Calu3 (cell line): ENCODE results near the gene NCKAP5. TPM values are rescaled to one million over a fixed set of nuclear protein-coding genes. Genes with fewer than 3 reads are reported as not detected.

Source experiments
- BruUV-seq: library from RNA; stranded (reverse); fragments of 400-500 nt; replicated peaks from 2 replicates; lab custom pipeline; 2021; lab: Mats Ljungman, UMichigan
- CTCF ChIA-PET: fragments of 300-600 bp; sonication (Branson Sonifier 250); formaldehyde crosslinking; loops from one replicate; lab custom pipeline; 2022; ENCODE audit warnings: antibody characterized with exemption; lab: Charles Lee
- DNase-seq: peaks from one replicate; pipeline ENCODE4 v3.0.0; 2022
- H3K27ac Mint-ChIP-seq: one replicate; pipeline ENCODE4 v1.8.0; 2022; ENCODE audit warnings: mixed read lengths; ENCODE audit not compliant: unreplicated experiment
- H3K27me3 Mint-ChIP-seq: one replicate; pipeline ENCODE4 v1.8.0; 2022; ENCODE audit warnings: mixed read lengths; ENCODE audit not compliant: unreplicated experiment
- H3K36me3 Mint-ChIP-seq: one replicate; pipeline ENCODE4 v1.8.0; 2022; ENCODE audit warnings: mild to moderate bottlenecking, moderate library complexity, mixed read lengths; ENCODE audit not compliant: insufficient read depth, unreplicated experiment
- H3K4me1 Mint-ChIP-seq: one replicate; pipeline ENCODE4 v1.8.0; 2022; ENCODE audit warnings: mild to moderate bottlenecking, low read depth, mixed read lengths; ENCODE audit not compliant: unreplicated experiment
- H3K4me3 Mint-ChIP-seq: one replicate; pipeline ENCODE4 v1.8.0; 2022; ENCODE audit warnings: mild to moderate bottlenecking, low read depth, moderate library complexity, mixed read lengths; ENCODE audit not compliant: unreplicated experiment
- H3K9me3 Mint-ChIP-seq: one replicate; pipeline ENCODE4 v1.8.0; 2022; ENCODE audit warnings: low read depth, mixed read lengths; ENCODE audit not compliant: unreplicated experiment
- intact Hi-C: fragments of 100-400 bp; cut with micrococcal nuclease; formaldehyde crosslinking; loops from one replicate; pipeline ENCODE4 v1.10.0; 2022; ENCODE audit not compliant: unreplicated experiment
- total RNA-seq: library from RNA; stranded (reverse); gene quantifications from 2 replicates; pipeline ENCODE4 v1.2.3, GENCODE V29; 2022
- TF ChIP-seq, protein P1 (sequence below): fragments of 200-600 bp; IDR thresholded peaks from one replicate; pipeline ENCODE4 v1.8.0; 2022; ENCODE audit warnings: antibody characterized with exemption; ENCODE audit not compliant: unreplicated experiment

Gene NCKAP5
- total RNA-seq, 1 experiment from 2014 or later, result 2.2 TPM

DNA sequence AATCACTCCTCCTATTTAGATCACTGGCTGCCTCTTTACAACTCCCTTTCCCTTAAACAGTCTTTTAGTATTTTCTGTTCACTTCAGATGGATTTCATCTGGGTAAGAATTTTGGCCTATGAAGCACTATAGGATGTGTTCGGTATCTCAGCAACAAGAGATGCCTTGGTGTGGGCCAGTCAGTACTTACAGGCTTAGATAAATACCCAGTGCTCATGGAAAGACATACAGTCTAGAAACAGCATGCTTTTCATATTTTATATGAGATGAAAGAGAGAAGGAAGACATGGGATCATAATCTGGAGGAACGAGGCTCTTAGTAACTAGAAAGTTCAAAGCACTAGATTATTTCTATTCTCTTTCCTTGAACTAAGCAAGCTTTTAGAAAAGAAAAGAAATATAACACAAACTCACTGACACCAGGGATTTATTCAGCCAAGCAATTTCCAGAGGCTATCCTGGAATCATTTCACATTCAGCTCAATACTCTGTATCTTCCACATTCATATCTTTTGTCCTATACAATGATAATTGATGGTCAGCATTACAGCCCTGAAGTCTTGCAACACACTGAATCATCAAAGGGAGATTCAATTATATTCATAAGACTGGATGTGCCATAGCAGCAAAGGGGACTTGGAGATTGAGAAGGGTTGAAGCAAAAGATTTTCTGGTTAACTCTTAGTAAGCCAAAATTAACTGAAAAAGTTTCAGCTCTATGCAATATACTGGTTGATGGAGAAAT is 489.4 kb downstream of the NCKAP5 start:
- no peak for DNase-seq
- BruUV-seq, result no TSS peak
- CTCF ChIA-PET, result no interaction called here
- TF ChIP-seq, protein P1, sequence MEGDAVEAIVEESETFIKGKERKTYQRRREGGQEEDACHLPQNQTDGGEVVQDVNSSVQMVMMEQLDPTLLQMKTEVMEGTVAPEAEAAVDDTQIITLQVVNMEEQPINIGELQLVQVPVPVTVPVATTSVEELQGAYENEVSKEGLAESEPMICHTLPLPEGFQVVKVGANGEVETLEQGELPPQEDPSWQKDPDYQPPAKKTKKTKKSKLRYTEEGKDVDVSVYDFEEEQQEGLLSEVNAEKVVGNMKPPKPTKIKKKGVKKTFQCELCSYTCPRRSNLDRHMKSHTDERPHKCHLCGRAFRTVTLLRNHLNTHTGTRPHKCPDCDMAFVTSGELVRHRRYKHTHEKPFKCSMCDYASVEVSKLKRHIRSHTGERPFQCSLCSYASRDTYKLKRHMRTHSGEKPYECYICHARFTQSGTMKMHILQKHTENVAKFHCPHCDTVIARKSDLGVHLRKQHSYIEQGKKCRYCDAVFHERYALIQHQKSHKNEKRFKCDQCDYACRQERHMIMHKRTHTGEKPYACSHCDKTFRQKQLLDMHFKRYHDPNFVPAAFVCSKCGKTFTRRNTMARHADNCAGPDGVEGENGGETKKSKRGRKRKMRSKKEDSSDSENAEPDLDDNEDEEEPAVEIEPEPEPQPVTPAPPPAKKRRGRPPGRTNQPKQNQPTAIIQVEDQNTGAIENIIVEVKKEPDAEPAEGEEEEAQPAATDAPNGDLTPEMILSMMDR, result no peak
- Mint-ChIP-seq H3K36me3 (no peaks in the 10 kb centered on the region), H3K27ac (no peak overlapping the region), H3K4me3 (no peak overlapping the region), H3K27me3 (no peaks in the 10 kb centered on the region), H3K4me1 (no peaks in the 10 kb centered on the region), H3K9me3 (peaks cover 7% of the 10 kb centered on the region)
- intact Hi-C loops, result no loop called here

DNA sequence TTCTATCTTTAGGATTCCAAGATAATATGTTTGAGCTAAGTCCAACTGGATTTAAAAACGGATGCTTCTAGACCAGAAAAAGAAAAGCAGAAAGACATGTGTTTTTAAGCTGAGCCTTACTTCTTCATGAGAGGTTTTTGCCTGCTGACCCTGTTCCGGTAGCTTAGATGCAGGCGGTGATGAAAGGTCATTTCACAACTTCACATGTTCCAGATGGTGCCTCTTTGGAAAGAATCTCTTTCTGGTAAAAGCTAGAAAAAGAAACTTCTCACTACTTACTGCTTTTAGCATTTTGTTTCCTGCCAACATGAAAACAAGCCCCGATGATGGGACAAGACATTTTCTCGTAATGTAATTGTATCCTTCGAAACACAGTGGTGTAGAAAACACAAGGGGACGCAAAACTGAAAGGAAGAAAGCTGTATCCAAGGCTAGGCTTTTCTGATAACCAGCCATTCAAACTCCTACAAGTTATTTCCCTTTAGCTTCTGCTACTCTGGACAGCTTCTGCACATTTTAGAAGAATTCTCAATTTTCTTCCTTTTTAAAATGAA is 490.9 kb downstream of the NCKAP5 start:
- CTCF ChIA-PET, result no interaction called here
- no peaks in the 10 kb centered on the region for H3K27me3 Mint-ChIP-seq
- H3K27ac Mint-ChIP-seq, result no peak overlapping the region
- TF ChIP-seq, protein P1, result no peak
- H3K4me1 Mint-ChIP-seq, result peaks cover 11% of the 10 kb centered on the region
- no peak overlapping the region for H3K4me3 Mint-ChIP-seq
- peaks cover 7% of the 10 kb centered on the region for H3K9me3 Mint-ChIP-seq
- intact Hi-C loops, result no loop called here
- no peaks in the 10 kb centered on the region for H3K36me3 Mint-ChIP-seq
- no peak for DNase-seq
- BruUV-seq, result no TSS peak

DNA sequence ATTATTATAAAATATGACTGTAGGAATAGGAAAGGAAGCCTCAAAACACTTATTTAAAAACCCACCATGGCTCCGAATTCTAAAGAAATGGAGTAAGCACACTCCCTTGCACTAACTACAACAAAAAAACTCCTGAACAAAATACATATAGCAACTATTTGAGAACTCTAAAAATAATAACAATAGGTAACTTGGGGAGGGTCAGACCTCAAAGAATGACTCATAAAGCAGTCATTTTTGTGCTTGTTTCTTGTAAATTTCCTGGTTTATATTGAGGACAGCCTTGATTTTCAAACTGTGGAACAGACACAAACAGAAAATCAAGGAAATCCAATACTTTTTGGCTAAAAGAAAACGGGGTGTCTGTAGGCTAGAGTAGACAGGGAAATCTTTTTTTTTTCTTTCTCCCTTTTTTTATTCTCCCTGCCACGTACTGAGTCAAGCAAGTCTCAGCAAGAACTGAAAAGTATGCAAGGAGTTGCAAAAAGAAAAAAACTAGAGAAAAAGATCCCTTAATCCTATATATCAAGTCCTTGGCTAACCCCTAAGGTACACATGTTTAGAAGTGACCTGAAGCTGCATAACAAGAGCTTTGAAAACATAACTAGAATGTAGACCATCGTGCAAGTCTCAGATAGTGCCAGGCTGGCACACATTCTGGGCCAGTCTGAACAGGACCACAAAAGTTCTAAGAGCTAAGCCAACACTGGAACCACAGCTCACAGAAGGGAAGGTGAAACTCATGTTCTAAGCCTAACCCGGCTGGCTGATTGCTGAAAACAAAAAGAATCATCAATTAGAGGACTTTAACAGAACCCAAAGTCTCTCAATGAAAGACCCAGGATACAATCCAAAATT is 495.2 kb downstream of the NCKAP5 start:
- no TSS peak for BruUV-seq
- Mint-ChIP-seq H3K4me3 (peak overlapping the region; percentile 18), H3K4me1 (peaks cover 18% of the 10 kb centered on the region), H3K9me3 (peaks cover 7% of the 10 kb centered on the region), H3K27ac (peak overlapping the region; percentile 8), H3K36me3 (no peaks in the 10 kb centered on the region), H3K27me3 (no peaks in the 10 kb centered on the region)
- DNase-seq, result no peak
- CTCF ChIA-PET, result no interaction called here
- TF ChIP-seq, protein P1, result no peak
- intact Hi-C loops, result loop anchor here (5.0 kb wide), 2 partner anchors 69 to 401 kb away; partner anchors contain the start of gene LYPD1

DNA sequence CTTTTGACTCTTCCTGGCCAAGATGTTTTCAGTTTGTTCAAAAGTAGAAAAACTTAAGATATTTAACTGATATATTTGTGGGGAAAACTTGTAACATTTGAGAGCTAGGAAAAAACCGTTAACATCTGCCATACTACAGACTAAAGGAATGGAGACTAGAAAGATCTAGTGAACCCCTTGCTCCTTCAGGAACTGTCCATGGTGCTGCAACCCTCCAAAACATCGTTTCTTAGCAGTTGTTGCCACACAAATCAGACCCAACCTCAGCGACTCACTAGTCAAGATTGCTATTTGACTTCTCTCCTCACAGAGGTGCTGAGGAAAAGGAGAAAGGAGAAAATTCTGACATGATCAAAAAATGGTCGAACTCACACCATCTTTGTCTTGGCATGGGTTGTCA is 504.5 kb downstream of the NCKAP5 start:
- H3K4me1 Mint-ChIP-seq, result peaks cover 11% of the 10 kb centered on the region
- CTCF ChIA-PET, result no interaction called here
- intact Hi-C loops, result loop anchor here (10.0 kb wide), 1 partner anchor 189 kb away; no protein-coding TSS in a partner anchor
- TF ChIP-seq, protein P1, result no peak
- H3K36me3 Mint-ChIP-seq, result no peaks in the 10 kb centered on the region
- H3K4me3 Mint-ChIP-seq, result no peak overlapping the region
- H3K27ac Mint-ChIP-seq, result no peak overlapping the region
- H3K27me3 Mint-ChIP-seq, result no peaks in the 10 kb centered on the region
- peak; percentile 52 for DNase-seq
- H3K9me3 Mint-ChIP-seq, result no peaks in the 10 kb centered on the region
- no TSS peak for BruUV-seq
